Stomach (tissue), 4 donors: Measurements from ENCODE around the gene PLLP.

Experiments used
- POLR2AphosphoS5 ChIP-seq, 3 donors: sonication (generic); formaldehyde crosslinking; IDR thresholded peaks; one replicate each; pipeline ENCODE4 v1.6.1; 2016; ENCODE audit warnings: antibody characterized with exemption in 3 of 3
- TF ChIP-seq, protein P1 (sequence below), 7 experiments: fragments of 450-650 bp in 4 of 7; fragments of 200-600 bp in 3 of 7; sonication (generic) in 3 of 7; IDR thresholded peaks; one replicate each; pipeline ENCODE4 v1.5.1; 2016 to 2019; ENCODE audit warnings: antibody characterized with exemption in 7 of 7, control low read depth in 2 of 7, mild to moderate bottlenecking in 1 of 7

DNA sequence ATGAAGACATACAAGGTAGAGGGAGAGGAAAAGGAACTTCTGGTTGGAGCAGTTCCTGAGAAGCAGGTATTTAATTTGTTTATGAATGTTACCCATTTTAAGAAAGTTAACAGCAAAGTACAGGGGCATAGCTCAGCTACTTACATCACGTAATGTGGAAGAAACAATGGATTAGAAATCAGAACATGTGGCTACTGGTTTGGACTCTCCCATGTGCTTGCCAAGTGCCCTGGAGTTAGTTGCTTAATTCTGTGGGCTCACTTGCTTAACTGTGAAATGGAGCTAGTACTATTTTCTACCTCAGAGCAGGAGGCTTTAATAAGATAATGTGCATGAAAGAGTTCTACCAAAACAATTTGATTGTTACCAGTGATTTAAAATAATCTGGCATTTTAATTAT lies 71.0 kb downstream of the PLLP start:
- TF ChIP-seq, protein P1, sequence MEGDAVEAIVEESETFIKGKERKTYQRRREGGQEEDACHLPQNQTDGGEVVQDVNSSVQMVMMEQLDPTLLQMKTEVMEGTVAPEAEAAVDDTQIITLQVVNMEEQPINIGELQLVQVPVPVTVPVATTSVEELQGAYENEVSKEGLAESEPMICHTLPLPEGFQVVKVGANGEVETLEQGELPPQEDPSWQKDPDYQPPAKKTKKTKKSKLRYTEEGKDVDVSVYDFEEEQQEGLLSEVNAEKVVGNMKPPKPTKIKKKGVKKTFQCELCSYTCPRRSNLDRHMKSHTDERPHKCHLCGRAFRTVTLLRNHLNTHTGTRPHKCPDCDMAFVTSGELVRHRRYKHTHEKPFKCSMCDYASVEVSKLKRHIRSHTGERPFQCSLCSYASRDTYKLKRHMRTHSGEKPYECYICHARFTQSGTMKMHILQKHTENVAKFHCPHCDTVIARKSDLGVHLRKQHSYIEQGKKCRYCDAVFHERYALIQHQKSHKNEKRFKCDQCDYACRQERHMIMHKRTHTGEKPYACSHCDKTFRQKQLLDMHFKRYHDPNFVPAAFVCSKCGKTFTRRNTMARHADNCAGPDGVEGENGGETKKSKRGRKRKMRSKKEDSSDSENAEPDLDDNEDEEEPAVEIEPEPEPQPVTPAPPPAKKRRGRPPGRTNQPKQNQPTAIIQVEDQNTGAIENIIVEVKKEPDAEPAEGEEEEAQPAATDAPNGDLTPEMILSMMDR (IDR thresholded peaks at IDR 0.05), result no peak
- TF ChIP-seq POLR2AphosphoS5 (IDR thresholded peaks at IDR 0.05), result no peak
